K562 (cell line): ENCODE measurements around the gene ARHGEF16. TPM values are rescaled to one million over a fixed set of nuclear protein-coding genes. Genes with fewer than 3 reads are reported as not detected.

Source experiments
- MAFG ChIP-seq: fragments of 450-650 bp; conservative IDR thresholded peaks from 2 replicates; pipeline ENCODE4 v1.6.1; 2016; ENCODE audit warnings: missing genetic modification characterization, missing compliant biosample characterization
- MGA ChIP-seq: fragments of 450-650 bp; IDR thresholded peaks from 2 replicates; pipeline ENCODE4 v1.6.1; 2016; ENCODE audit warnings: mild to moderate bottlenecking, moderate library complexity
- NR1H2 ChIP-seq: sonication (generic); formaldehyde crosslinking; IDR thresholded peaks from 2 replicates; pipeline ENCODE4 v1.4.0; 2020; ENCODE audit warnings: mild to moderate bottlenecking, missing genetic modification reagents
- ZNF263 ChIP-seq: sonication (generic); formaldehyde crosslinking; IDR thresholded peaks from 2 replicates; pipeline ENCODE4 v1.8.0; 2022; ENCODE audit warnings: mild to moderate bottlenecking, missing genetic modification reagents, borderline replicate concordance
- polyA plus RNA-seq, 8 experiments: library from polyadenylated mRNA; depleted of rRNA in 4 of 8; stranded (reverse) in 5 of 8; unstranded in 3 of 8; fragments of >200 nt; fragmentation: Nextera tagmentation in 2 of 8; fragmentation: Illumina TruSeq in 1 of 8; extraction: Ambion mirVana in 2 of 8; extraction: Trizol in 1 of 8; gene quantifications; 2 replicates each; pipeline versions ENCODE4 v1.2.1 to v1.2.3, GENCODE V29; 2011 to 2014; ENCODE audit warnings: inconsistent platforms in 1 of 8, missing spikeins in 1 of 8
- total RNA-seq, 7 experiments: library from RNA; depleted of rRNA in 6 of 7; stranded (reverse); fragments of >200 nt in 6 of 7; fragmentation: Illumina TruSeq in 2 of 7; extraction: Trizol in 2 of 7; gene quantifications; 2 replicates each; pipeline versions ENCODE4 v1.2.1 to v1.2.3, GENCODE V29; 2011 to 2021; ENCODE audit warnings: low replicate concordance in 1 of 7

ARHGEF16 gene
- total and polyA plus RNA-seq, 9 of the 15 experiments (the other 6 are each of a cell fraction or from before 2014, with no cell fraction given): 0.15 to 1.2 (median 0.49) TPM; not detected in 2

GRCh38 chr1:3479511-3480368, 25.3 kb downstream of the ARHGEF16 start (continued):
- TF ChIP-seq MGA: peak; percentile 59
- TF ChIP-seq MAFG: no peak
- peak; percentile 90 for TF ChIP-seq ZNF263 (CRISPR knock-in tag)
- no peak for TF ChIP-seq NR1H2 (CRISPR knock-in tag)
